Measurements from ENCODE around the gene TPX2. TPM values are rescaled to one million over a fixed set of nuclear protein-coding genes. Genes with fewer than 3 reads are reported as not detected.

The TPX2 gene
- total RNA-seq, 1 donor from 2014 or later, result 22.6 TPM

DNA sequence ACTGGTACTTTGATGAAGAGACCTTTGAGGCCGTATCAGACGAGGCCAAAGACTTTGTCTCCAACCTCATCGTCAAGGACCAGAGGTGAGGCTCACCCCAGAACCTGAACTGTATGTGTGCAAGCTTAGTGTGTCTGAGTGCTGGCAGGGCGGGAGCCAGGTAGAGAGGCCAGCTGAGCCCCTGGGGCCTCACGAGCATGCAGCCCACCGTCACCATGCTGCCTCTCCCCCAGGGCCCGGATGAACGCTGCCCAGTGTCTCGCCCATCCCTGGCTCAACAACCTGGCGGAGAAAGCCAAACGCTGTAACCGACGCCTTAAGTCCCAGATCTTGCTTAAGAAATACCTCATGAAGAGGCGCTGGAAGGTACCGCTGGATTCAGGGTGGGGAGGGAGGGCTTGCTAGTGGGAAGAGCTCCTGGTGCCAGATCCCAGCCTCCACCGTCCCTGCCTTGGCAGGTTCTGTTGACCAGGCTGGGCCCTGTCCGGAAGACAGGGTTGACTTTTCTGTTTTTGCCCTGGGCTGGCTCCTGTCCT lies 92.7 kb downstream of the TPX2 start:
- Mint-ChIP-seq H3K4me1 (ENCODE audit: unreplicated experiment) (peaks cover 3% of the 10 kb centered on the region), H3K9me3 (ENCODE audit: unreplicated experiment) (no peaks in the 10 kb centered on the region), H3K36me3 (ENCODE audit: unreplicated experiment) (no peaks in the 10 kb centered on the region), H3K27ac (ENCODE audit: unreplicated experiment) (no peak overlapping the region), H3K27me3 (ENCODE audit: unreplicated experiment) (no peaks in the 10 kb centered on the region), H3K4me3 (ENCODE audit: unreplicated experiment) (no peak overlapping the region)
- DNase-seq (ENCODE audit: extremely low spot score, unreplicated experiment), result no peak
- TF ChIP-seq CTCF (IDR thresholded peaks at IDR 0.05), result no peak

- TF ChIP-seq CTCF (IDR thresholded peaks at IDR 0.05), result peak; percentile 85
- no peak for DNase-seq (ENCODE audit: extremely low spot score, unreplicated experiment)
- H3K27ac Mint-ChIP-seq (ENCODE audit: unreplicated experiment), result no peak overlapping the region
- H3K4me1 Mint-ChIP-seq (ENCODE audit: unreplicated experiment), result peaks cover 3% of the 10 kb centered on the region
- H3K4me3 Mint-ChIP-seq (ENCODE audit: unreplicated experiment), result no peak overlapping the region
- H3K27me3 Mint-ChIP-seq (ENCODE audit: unreplicated experiment), result no peaks in the 10 kb centered on the region
- no peaks in the 10 kb centered on the region for H3K9me3 Mint-ChIP-seq (ENCODE audit: unreplicated experiment)
- H3K36me3 Mint-ChIP-seq (ENCODE audit: unreplicated experiment), result no peaks in the 10 kb centered on the region
Measured at GRCh38 chr20:31833130-31833930, 94.2 kb downstream of the TPX2 start.

DNA sequence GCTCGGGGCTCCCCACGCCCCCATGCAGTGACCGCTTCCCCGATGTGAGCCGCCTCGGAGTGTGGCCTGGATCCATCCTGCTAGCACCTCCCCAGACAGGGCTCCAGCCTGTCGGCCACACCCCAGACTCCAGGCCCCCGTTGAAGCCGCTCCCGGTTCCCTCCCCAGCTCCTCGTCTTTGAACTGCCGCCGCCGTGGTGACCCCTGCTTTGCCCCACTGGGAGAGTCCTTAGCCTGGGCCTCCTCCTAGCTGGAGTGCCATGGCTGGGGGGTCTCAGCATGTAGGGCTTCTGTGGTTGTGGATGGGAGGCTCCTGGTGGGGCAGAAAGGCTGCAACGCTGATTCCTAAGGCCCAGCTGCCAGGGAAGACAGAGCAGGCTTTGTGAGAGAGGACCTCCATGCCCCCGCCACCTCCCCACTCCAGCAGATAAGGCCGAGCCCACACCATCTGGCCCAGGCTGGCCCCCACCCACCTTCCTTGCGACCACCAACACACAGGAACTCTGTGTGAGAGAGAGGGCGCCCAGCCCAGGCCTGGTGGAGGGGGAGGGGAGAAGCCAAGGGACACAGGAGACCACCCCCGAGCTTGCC lies 94.9 kb downstream of the TPX2 start:
- no peak for DNase-seq (ENCODE audit: extremely low spot score, unreplicated experiment)
- H3K27ac Mint-ChIP-seq (ENCODE audit: unreplicated experiment), result no peak overlapping the region
- H3K4me1 Mint-ChIP-seq (ENCODE audit: unreplicated experiment), result peaks cover 3% of the 10 kb centered on the region
- H3K36me3 Mint-ChIP-seq (ENCODE audit: unreplicated experiment), result no peaks in the 10 kb centered on the region
- H3K9me3 Mint-ChIP-seq (ENCODE audit: unreplicated experiment), result no peaks in the 10 kb centered on the region
- no peaks in the 10 kb centered on the region for H3K27me3 Mint-ChIP-seq (ENCODE audit: unreplicated experiment)
- H3K4me3 Mint-ChIP-seq (ENCODE audit: unreplicated experiment), result no peak overlapping the region
- no peak for TF ChIP-seq CTCF (IDR thresholded peaks at IDR 0.05)

DNA sequence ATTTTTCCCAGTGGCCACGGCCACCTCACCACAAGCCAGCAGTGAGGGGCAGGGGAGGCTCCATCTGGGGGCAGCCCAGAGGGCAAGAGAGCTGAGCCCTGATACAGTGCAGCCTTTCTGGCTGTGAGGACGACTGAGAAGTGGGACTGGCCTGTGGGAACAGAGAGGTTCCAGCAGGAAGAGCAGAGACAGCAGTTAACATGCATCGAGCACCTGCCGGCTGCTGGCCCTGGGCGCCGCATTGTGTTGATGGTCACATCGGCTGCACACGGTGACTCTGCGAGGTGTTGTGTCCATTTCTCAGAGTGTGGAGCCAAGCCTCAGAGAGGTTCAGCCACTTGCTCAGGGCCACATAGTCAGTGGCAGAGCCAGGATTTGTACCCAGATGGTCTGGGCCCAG lies 96.5 kb downstream of the TPX2 start:
- Mint-ChIP-seq H3K9me3 (ENCODE audit: unreplicated experiment) (no peaks in the 10 kb centered on the region), H3K27me3 (ENCODE audit: unreplicated experiment) (no peaks in the 10 kb centered on the region), H3K4me1 (ENCODE audit: unreplicated experiment) (peaks cover 5% of the 10 kb centered on the region), H3K4me3 (ENCODE audit: unreplicated experiment) (no peak overlapping the region), H3K36me3 (ENCODE audit: unreplicated experiment) (no peaks in the 10 kb centered on the region), H3K27ac (ENCODE audit: unreplicated experiment) (no peak overlapping the region)
- DNase-seq (ENCODE audit: extremely low spot score, unreplicated experiment), result no peak
- TF ChIP-seq CTCF (IDR thresholded peaks at IDR 0.05), result no peak

Data from osteocyte (in vitro differentiated cells).